Sigmoid colon (tissue), 7 donors: Measurements from ENCODE around the gene ZNF789. TPM values are rescaled to one million over a fixed set of nuclear protein-coding genes. Genes with fewer than 3 reads are reported as not detected.
A peak's percentile ranks its signal among the peaks of the same experiment; 100 is the strongest.

Source experiments
- DNase-seq: peaks from one replicate; pipeline ENCODE4 v3.0.0-alpha.2; 2019
- H3K27ac ChIP-seq, 4 donors: fragments of 200-600 bp; sonication (generic); one replicate each; pipeline ENCODE4 v1.5.1; 2016 to 2019; ENCODE audit warnings: mild to moderate bottlenecking in 1 of 4
- H3K27me3 ChIP-seq, 3 donors: fragments of 200-600 bp; sonication (generic); one replicate each; pipeline ENCODE4 v1.5.1; 2019; ENCODE audit warnings: mild to moderate bottlenecking in 1 of 3
- H3K36me3 ChIP-seq, 4 donors: fragments of 200-600 bp; sonication (generic); one replicate each; pipeline ENCODE4 v1.5.1; 2016 to 2019
- H3K4me1 ChIP-seq, 4 donors: fragments of 200-600 bp; sonication (generic); one replicate each; pipeline ENCODE4 v1.5.1; 2017 to 2019
- H3K4me3 ChIP-seq, 4 donors: fragments of 200-600 bp; sonication (generic); one replicate each; pipeline ENCODE4 v1.5.1; 2017 to 2019; ENCODE audit warnings: mild to moderate bottlenecking in 2 of 4, moderate library complexity in 1 of 4
- H3K9me3 ChIP-seq, 4 donors: fragments of 200-600 bp in 3 of 4; sonication (generic) in 3 of 4; one replicate each; pipeline versions ENCODE4 v1.5.1 to v1.6.1; 2013 to 2019
- EP300 ChIP-seq, 4 donors: sonication (generic); formaldehyde crosslinking; IDR thresholded peaks; one replicate each; pipeline ENCODE4 v1.6.1; 2017; ENCODE audit warnings: antibody characterized with exemption in 4 of 4
- POLR2A ChIP-seq, 2 donors: fragments of 450-650 bp; IDR thresholded peaks; one replicate each; pipeline ENCODE4 v1.6.1; 2016; ENCODE audit warnings: antibody characterized with exemption in 2 of 2, mild to moderate bottlenecking in 2 of 2, moderate library complexity in 2 of 2
- POLR2AphosphoS5 ChIP-seq, 4 donors: sonication (generic); formaldehyde crosslinking; IDR thresholded peaks; one replicate each; pipeline ENCODE4 v1.6.1; 2017; ENCODE audit warnings: antibody characterized with exemption in 4 of 4
- WGBS, 2 donors: extraction: QIAGEN DNeasy Blood & Tissue Kit; methylation state at CpG; one replicate each; pipeline ENCODE4 v1.1.7; 2013; 5-methylcytosine and 5-hydroxymethylcytosine counted together
- intact Hi-C: fragments of 100-400 bp; cut with DNase I; formaldehyde crosslinking; loops from one replicate; pipeline ENCODE4 v1.15.1; 2023
- polyA plus RNA-seq, 3 donors: library from polyadenylated mRNA; stranded (reverse); fragments of 200-250 nt; gene quantifications; one replicate each; pipeline ENCODE4 v1.2.3, GENCODE V29; 2013
- total RNA-seq, 4 donors: library from RNA; depleted of rRNA; stranded (reverse); fragments of >200 nt; gene quantifications; one replicate each; pipeline ENCODE4 v1.1.0, GENCODE V29; 2016
- TF ChIP-seq, protein P1 (sequence below), 4 experiments: fragments of 450-650 bp in 3 of 4; fragments of 200-600 bp in 1 of 4; IDR thresholded peaks; one replicate each; pipeline ENCODE4 v1.5.1; 2016 to 2019; ENCODE audit warnings: antibody characterized with exemption in 4 of 4, mild to moderate bottlenecking in 3 of 4, moderate library complexity in 2 of 4
- donor health status: healthy with polysubstance abuse.
- donor health status: Bipolar disorder and iron deficiency.
- donor health status: healthy.

Gene ZNF789
- total and polyA plus RNA-seq, 7 donors, result 3.7 to 17.4 (median 6.4) TPM

- WGBS, 2 donors, result 70 to 86% methylated on average over 3 of the region's 3 CpGs
- Histone ChIP-seq H3K27me3 (no peaks in the 10 kb centered on the region), H3K27ac (no peak overlapping the region), H3K36me3 (peaks cover 23 to 40% (median 34%) of the 10 kb centered on the region in 4 donors), H3K4me3 (no peak overlapping the region), H3K4me1 (no peaks in the 10 kb centered on the region), H3K9me3 (peaks cover 0 to 20% (median 17%) of the 10 kb centered on the region in 4 donors)
- intact Hi-C loops, result no loop called here
- DNase-seq, result no peak
- TF ChIP-seq EP300 (IDR thresholded peaks at IDR 0.05) (no peak), POLR2AphosphoS5 (IDR thresholded peaks at IDR 0.05) (no peak), POLR2A (IDR thresholded peaks at IDR 0.05) (no peak)
- TF ChIP-seq, protein P1, sequence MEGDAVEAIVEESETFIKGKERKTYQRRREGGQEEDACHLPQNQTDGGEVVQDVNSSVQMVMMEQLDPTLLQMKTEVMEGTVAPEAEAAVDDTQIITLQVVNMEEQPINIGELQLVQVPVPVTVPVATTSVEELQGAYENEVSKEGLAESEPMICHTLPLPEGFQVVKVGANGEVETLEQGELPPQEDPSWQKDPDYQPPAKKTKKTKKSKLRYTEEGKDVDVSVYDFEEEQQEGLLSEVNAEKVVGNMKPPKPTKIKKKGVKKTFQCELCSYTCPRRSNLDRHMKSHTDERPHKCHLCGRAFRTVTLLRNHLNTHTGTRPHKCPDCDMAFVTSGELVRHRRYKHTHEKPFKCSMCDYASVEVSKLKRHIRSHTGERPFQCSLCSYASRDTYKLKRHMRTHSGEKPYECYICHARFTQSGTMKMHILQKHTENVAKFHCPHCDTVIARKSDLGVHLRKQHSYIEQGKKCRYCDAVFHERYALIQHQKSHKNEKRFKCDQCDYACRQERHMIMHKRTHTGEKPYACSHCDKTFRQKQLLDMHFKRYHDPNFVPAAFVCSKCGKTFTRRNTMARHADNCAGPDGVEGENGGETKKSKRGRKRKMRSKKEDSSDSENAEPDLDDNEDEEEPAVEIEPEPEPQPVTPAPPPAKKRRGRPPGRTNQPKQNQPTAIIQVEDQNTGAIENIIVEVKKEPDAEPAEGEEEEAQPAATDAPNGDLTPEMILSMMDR (IDR thresholded peaks at IDR 0.05), result no peak
Observed at GRCh38 chr7:99490878-99491277, 18.2 kb downstream of the ZNF789 start.

- H3K4me3 ChIP-seq, result no peak overlapping the region
- intact Hi-C loops, result no loop called here
- WGBS, 2 donors, result 98 to 99% methylated on average over 6 of the region's 6 CpGs
- peaks cover 0 to 20% (median 17%) of the 10 kb centered on the region in 4 donors for H3K9me3 ChIP-seq
- DNase-seq, result no peak
- TF ChIP-seq POLR2AphosphoS5 (IDR thresholded peaks at IDR 0.05) (no peak), POLR2A (IDR thresholded peaks at IDR 0.05) (no peak), EP300 (IDR thresholded peaks at IDR 0.05) (no peak)
- TF ChIP-seq, protein P1 (IDR thresholded peaks at IDR 0.05), result no peak
- H3K36me3 ChIP-seq, result peaks cover 32 to 68% (median 44%) of the 10 kb centered on the region in 4 donors
- no peak overlapping the region for H3K27ac ChIP-seq
- H3K27me3 ChIP-seq, result no peaks in the 10 kb centered on the region
- peaks cover 0 to 18% (median 16%) of the 10 kb centered on the region in 4 donors for H3K4me1 ChIP-seq
Observed at GRCh38 chr7:99493823-99494222, 21.1 kb downstream of the ZNF789 start.

GRCh38 chr7:99497766-99498545 lies 25.3 kb downstream of the ZNF789 start:
- peaks cover 29 to 57% (median 37%) of the 10 kb centered on the region in 4 donors for H3K36me3 ChIP-seq
- intact Hi-C loops, result no loop called here

GRCh38 chr7:99498546-99498944 lies 25.9 kb downstream of the ZNF789 start:
- Histone ChIP-seq H3K36me3 (peaks cover 24 to 51% (median 31%) of the 10 kb centered on the region in 4 donors), H3K27me3 (no peaks in the 10 kb centered on the region), H3K4me1 (peaks cover 0 to 34% (median 28%) of the 10 kb centered on the region in 4 donors), H3K4me3 (peak overlapping the region; percentile 83 to 88 (median 86)), H3K27ac (peak overlapping the region in 1 of 4 donors; percentile 97), H3K9me3 (peaks cover 0 to 13% (median 11%) of the 10 kb centered on the region in 4 donors)
- TF ChIP-seq EP300 (IDR thresholded peaks at IDR 0.05) (no peak), POLR2A (IDR thresholded peaks at IDR 0.05) (no peak), POLR2AphosphoS5 (IDR thresholded peaks at IDR 0.05) (no peak)
- TF ChIP-seq, protein P1 (IDR thresholded peaks at IDR 0.05), result no peak
- intact Hi-C loops, result no loop called here
- WGBS, 2 donors, result 46 to 62% methylated on average over 11 of the region's 11 CpGs
- peak; percentile 44 for DNase-seq

More at GRCh38 chr7:99497766-99498545, 25.3 kb downstream of the ZNF789 start:
- Histone ChIP-seq H3K27ac (no peak overlapping the region), H3K4me1 (peaks cover 0 to 34% (median 28%) of the 10 kb centered on the region in 4 donors), H3K27me3 (no peaks in the 10 kb centered on the region), H3K4me3 (peak overlapping the region in 3 of 4 donors; percentile 83 to 88 (median 85)), H3K9me3 (peaks cover 0 to 19% (median 16%) of the 10 kb centered on the region in 4 donors)
- 75 to 82% methylated on average over 6 of the region's 6 CpGs for WGBS, 2 donors
- peak; percentile 10 for DNase-seq
- TF ChIP-seq EP300 (IDR thresholded peaks at IDR 0.05) (no peak), POLR2A (IDR thresholded peaks at IDR 0.05) (no peak), POLR2AphosphoS5 (IDR thresholded peaks at IDR 0.05) (no peak)
- TF ChIP-seq, protein P1 (IDR thresholded peaks at IDR 0.05), result no peak
